ENCODE measurements around the gene MET.

The MET gene

GRCh38 chr7:116671681-116672595 is at the start of gene MET (continued):
- TF ChIP-seq ZNF843 (tag by site-specific recombination; IDR thresholded peaks at IDR 0.05) = peak; percentile 64
- TF ChIP-seq, protein P1, sequence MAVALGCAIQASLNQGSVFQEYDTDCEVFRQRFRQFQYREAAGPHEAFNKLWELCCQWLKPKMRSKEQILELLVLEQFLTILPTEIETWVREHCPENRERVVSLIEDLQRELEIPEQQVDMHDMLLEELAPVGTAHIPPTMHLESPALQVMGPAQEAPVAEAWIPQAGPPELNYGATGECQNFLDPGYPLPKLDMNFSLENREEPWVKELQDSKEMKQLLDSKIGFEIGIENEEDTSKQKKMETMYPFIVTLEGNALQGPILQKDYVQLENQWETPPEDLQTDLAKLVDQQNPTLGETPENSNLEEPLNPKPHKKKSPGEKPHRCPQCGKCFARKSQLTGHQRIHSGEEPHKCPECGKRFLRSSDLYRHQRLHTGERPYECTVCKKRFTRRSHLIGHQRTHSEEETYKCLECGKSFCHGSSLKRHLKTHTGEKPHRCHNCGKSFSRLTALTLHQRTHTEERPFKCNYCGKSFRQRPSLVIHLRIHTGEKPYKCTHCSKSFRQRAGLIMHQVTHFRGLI (tag by site-specific recombination; IDR thresholded peaks at IDR 0.05) = no peak
- no peak for TF ChIP-seq ZNF133 (tag by site-specific recombination; IDR thresholded peaks at IDR 0.05)
- no peak for TF ChIP-seq SCRT1 (tag by site-specific recombination; IDR thresholded peaks at IDR 0.05; ENCODE audit: borderline replicate concordance)
- TF ChIP-seq ZNF2 (tag by site-specific recombination; IDR thresholded peaks at IDR 0.05) = peak; percentile 85; the same call in 1 of the 2 replicates
- TF ChIP-seq REST (tag by site-specific recombination; IDR thresholded peaks at IDR 0.05) = peak; percentile 44
- no peak for TF ChIP-seq YY1 (tag by site-specific recombination; IDR thresholded peaks at IDR 0.05)
- peak; percentile 45; the same call in 1 of the 2 replicates for TF ChIP-seq ZNF10 (tag by site-specific recombination; IDR thresholded peaks at IDR 0.05)
- TF ChIP-seq ZNF138 (tag by site-specific recombination; IDR thresholded peaks at IDR 0.05; ENCODE audit: borderline replicate concordance) = no peak
- TF ChIP-seq ZNF202 (tag by site-specific recombination; IDR thresholded peaks at IDR 0.05; ENCODE audit: borderline replicate concordance) = no peak
- peak; percentile 80 for TF ChIP-seq ZIC2 (tag by site-specific recombination; IDR thresholded peaks at IDR 0.05)
- TF ChIP-seq HOXD13 (CRISPR knock-in tag; IDR thresholded peaks at IDR 0.05; ENCODE audit: borderline replicate concordance) = no peak
- peak; percentile 84 for TF ChIP-seq ZBTB17 (tag by site-specific recombination; IDR thresholded peaks at IDR 0.05)
- TF ChIP-seq, protein P2, sequence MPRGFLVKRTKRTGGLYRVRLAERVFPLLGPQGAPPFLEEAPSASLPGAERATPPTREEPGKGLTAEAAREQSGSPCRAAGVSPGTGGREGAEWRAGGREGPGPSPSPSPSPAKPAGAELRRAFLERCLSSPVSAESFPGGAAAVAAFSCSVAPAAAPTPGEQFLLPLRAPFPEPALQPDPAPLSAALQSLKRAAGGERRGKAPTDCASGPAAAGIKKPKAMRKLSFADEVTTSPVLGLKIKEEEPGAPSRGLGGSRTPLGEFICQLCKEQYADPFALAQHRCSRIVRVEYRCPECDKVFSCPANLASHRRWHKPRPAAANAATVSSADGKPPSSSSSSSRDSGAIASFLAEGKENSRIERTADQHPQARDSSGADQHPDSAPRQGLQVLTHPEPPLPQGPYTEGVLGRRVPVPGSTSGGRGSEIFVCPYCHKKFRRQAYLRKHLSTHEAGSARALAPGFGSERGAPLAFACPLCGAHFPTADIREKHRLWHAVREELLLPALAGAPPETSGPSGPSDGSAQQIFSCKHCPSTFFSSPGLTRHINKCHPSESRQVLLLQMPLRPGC (tag by site-specific recombination; IDR thresholded peaks at IDR 0.05) = peak; percentile 35; the same call in 1 of the 2 replicates
- TF ChIP-seq GLIS2 (tag by site-specific recombination; IDR thresholded peaks at IDR 0.05) = peak; percentile 86
- peak; percentile 95 for TF ChIP-seq ZBTB8A (tag by site-specific recombination; IDR thresholded peaks at IDR 0.05)
- TF ChIP-seq ZNF426 (tag by site-specific recombination; IDR thresholded peaks at IDR 0.05) = no peak
- TF ChIP-seq ZNF521 (tag by site-specific recombination; IDR thresholded peaks at IDR 0.05) = no peak
- peak; percentile 96 for TF ChIP-seq EGR2 (tag by site-specific recombination; IDR thresholded peaks at IDR 0.05; ENCODE audit: low read depth)
- TF ChIP-seq ZNF530 (tag by site-specific recombination; IDR thresholded peaks at IDR 0.05; ENCODE audit: low read depth) = no peak
- TF ChIP-seq ZNF423 (tag by site-specific recombination; IDR thresholded peaks at IDR 0.05) = peak; percentile 93
- peak; percentile 85 for TF ChIP-seq ZNF398 (tag by site-specific recombination; IDR thresholded peaks at IDR 0.05)
- TF ChIP-seq ZNF433 (tag by site-specific recombination; IDR thresholded peaks at IDR 0.05; ENCODE audit: low read depth) = no peak
- TF ChIP-seq ZNF473 (tag by site-specific recombination; IDR thresholded peaks at IDR 0.05) = no peak
- peak; percentile 60; the same call in 1 of the 2 replicates for TF ChIP-seq ZNF394 (tag by site-specific recombination; IDR thresholded peaks at IDR 0.05; ENCODE audit: borderline replicate concordance)
- TF ChIP-seq, protein P3, sequence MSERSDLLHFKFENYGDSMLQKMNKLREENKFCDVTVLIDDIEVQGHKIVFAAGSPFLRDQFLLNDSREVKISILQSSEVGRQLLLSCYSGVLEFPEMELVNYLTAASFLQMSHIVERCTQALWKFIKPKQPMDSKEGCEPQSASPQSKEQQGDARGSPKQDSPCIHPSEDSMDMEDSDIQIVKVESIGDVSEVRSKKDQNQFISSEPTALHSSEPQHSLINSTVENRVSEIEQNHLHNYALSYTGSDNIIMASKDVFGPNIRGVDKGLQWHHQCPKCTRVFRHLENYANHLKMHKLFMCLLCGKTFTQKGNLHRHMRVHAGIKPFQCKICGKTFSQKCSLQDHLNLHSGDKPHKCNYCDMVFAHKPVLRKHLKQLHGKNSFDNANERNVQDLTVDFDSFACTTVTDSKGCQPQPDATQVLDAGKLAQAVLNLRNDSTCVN (tag by site-specific recombination; optimal IDR thresholded peaks at IDR 0.05) = peak; percentile 98
- no peak for TF ChIP-seq MEIS1 (CRISPR knock-in tag; IDR thresholded peaks at IDR 0.05; ENCODE audit: borderline replicate concordance)
- no peak for TF ChIP-seq ZNF624 (tag by site-specific recombination; IDR thresholded peaks at IDR 0.05)

Data from HEK293 (cell line).